Keratinocyte (primary cell): ENCODE measurements around the gene FST. TPM values are rescaled to one million over a fixed set of nuclear protein-coding genes. Genes with fewer than 3 reads are reported as not detected.

Experiments used
- DNase-seq: peaks from one replicate; pipeline ENCODE4 v3.0.0-alpha.2; 2011; ENCODE audit warnings: low read depth, missing footprints, low spot score
- FAIRE-seq: peaks from 2 replicates; lab custom pipeline; 2011; peaks lifted over from hg19 to GRCh38; lab: Jason Lieb, UNC
- H2AFZ ChIP-seq: 2 replicates; pipeline ENCODE4 v1.6.0; 2012; ENCODE audit warnings: low read length, control low read depth, inconsistent platforms; ENCODE audit not compliant: control insufficient read depth
- H3K27ac ChIP-seq: 2 replicates; pipeline ENCODE4 v1.5.1; 2011; ENCODE audit warnings: low read length; ENCODE audit not compliant: control insufficient read depth, insufficient read depth
- H3K27me3 ChIP-seq: 3 replicates; pipeline ENCODE4 v1.6.0; 2011; ENCODE audit warnings: low read length; ENCODE audit not compliant: control insufficient read depth, insufficient read depth; ENCODE audit errors: extremely low read depth
- H3K36me3 ChIP-seq, 2 experiments: 2 replicates in 1 of 2; 3 replicates in 1 of 2; pipeline ENCODE4 v1.5.1; 2011; ENCODE audit warnings: low read length in 2 of 2, mild to moderate bottlenecking in 1 of 2; ENCODE audit not compliant: control insufficient read depth in 2 of 2, insufficient read depth in 2 of 2; ENCODE audit errors: extremely low read depth in 1 of 2
- H3K4me1 ChIP-seq: 3 replicates; pipeline ENCODE4 v1.5.1; 2011; ENCODE audit warnings: low read length; ENCODE audit not compliant: control insufficient read depth, insufficient read depth; ENCODE audit errors: extremely low read depth
- H3K4me2 ChIP-seq: 3 replicates; pipeline ENCODE4 v1.6.0; 2011; ENCODE audit warnings: low read depth, low read length; ENCODE audit not compliant: control insufficient read depth, insufficient read depth; ENCODE audit errors: extremely low read depth
- H3K4me3 ChIP-seq, 3 experiments: fragments of 200-600 bp in 1 of 3; sonication (generic) in 1 of 3; 2 replicates in 2 of 3; 3 replicates in 1 of 3; pipeline ENCODE4 v1.5.1; 2011 to 2016; ENCODE audit warnings: low read length in 3 of 3, mild to moderate bottlenecking in 3 of 3, control low read depth in 2 of 3, inconsistent platforms in 1 of 3, low read depth in 1 of 3, mixed read lengths in 1 of 3, mixed run types in 1 of 3, moderate library complexity in 1 of 3; ENCODE audit not compliant: control insufficient read depth in 2 of 3, insufficient read depth in 2 of 3; ENCODE audit errors: extremely low read depth in 1 of 3
- H3K79me2 ChIP-seq: 2 replicates; pipeline ENCODE4 v1.6.0; 2012; ENCODE audit warnings: low read length; ENCODE audit not compliant: control insufficient read depth, insufficient read depth
- H3K9ac ChIP-seq: 3 replicates; pipeline ENCODE4 v1.6.0; 2011; ENCODE audit warnings: low read length; ENCODE audit not compliant: control insufficient read depth, insufficient read depth; ENCODE audit errors: extremely low read depth
- H3K9me1 ChIP-seq: 3 replicates; pipeline ENCODE4 v1.6.0; 2011; ENCODE audit warnings: low read length; ENCODE audit not compliant: control insufficient read depth, insufficient read depth; ENCODE audit errors: extremely low read depth
- H3K9me3 ChIP-seq: 2 replicates; pipeline ENCODE4 v1.5.1; 2012; ENCODE audit warnings: low read depth, low read length; ENCODE audit not compliant: control insufficient read depth
- H4K20me1 ChIP-seq: 3 replicates; pipeline ENCODE4 v1.6.0; 2011; ENCODE audit warnings: low read length; ENCODE audit not compliant: control insufficient read depth, insufficient read depth; ENCODE audit errors: extremely low read depth
- EZH2 ChIP-seq: IDR thresholded peaks from one replicate; pipeline ENCODE4 v1.6.1; 2012; ENCODE audit warnings: inconsistent platforms, mild to moderate bottlenecking, low read length, moderate library complexity
- dilution Hi-C: fragments of 300-500 bp; cut with MboI; formaldehyde crosslinking; loops from one replicate; pipeline ENCODE4 v1.7.0; 2020; ENCODE audit warnings: low sequenced_read_pairs; ENCODE audit not compliant: extremely low pct_ligation_motif_present
- polyA minus RNA-seq, 3 experiments: library from RNA; depleted of rRNA, polyadenylated mRNA; stranded (reverse); fragments of >200 nt; gene quantifications; 1 replicate in 1 of 3; 2 replicates in 1 of 3; 3 replicates in 1 of 3; pipeline ENCODE4 v1.2.3, GENCODE V29; 2011
- polyA plus RNA-seq, 5 experiments: library from polyadenylated mRNA; depleted of rRNA in 3 of 5; stranded (reverse) in 3 of 5; stranded (forward) in 1 of 5; unstranded in 1 of 5; fragments of >200 nt; gene quantifications; 1 replicate in 1 of 5; 2 replicates in 3 of 5; 3 replicates in 1 of 5; pipeline versions ENCODE4 v1.2.1 to v1.2.3, GENCODE V29; 2011 to 2012; ENCODE audit warnings: missing spikeins in 2 of 5, low read depth in 1 of 5, low replicate concordance in 1 of 5
- TF ChIP-seq, protein P1 (sequence below), 3 experiments: IDR thresholded peaks in 1 of 3; conservative IDR thresholded peaks in 1 of 3; optimal IDR thresholded peaks in 1 of 3; 2 replicates in 2 of 3; 3 replicates in 1 of 3; pipeline versions ENCODE3 to v1.5.1; 2011; ENCODE audit warnings: low read length in 3 of 3, mild to moderate bottlenecking in 3 of 3, moderate library complexity in 2 of 3, control low read depth in 1 of 3, inconsistent platforms in 1 of 3; ENCODE audit not compliant: insufficient read depth in 2 of 3; ENCODE audit errors: extremely low read depth in 1 of 3

FST gene, protein sequence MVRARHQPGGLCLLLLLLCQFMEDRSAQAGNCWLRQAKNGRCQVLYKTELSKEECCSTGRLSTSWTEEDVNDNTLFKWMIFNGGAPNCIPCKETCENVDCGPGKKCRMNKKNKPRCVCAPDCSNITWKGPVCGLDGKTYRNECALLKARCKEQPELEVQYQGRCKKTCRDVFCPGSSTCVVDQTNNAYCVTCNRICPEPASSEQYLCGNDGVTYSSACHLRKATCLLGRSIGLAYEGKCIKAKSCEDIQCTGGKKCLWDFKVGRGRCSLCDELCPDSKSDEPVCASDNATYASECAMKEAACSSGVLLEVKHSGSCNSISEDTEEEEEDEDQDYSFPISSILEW
- polyA plus RNA-seq = 139 to 557 TPM (median 276 TPM) in 3 replicates
- 77.5 TPM for polyA plus RNA-seq (2011; ENCODE audit: low read depth)
- 105 and 118 TPM in 2 replicates for polyA plus RNA-seq (2011; cell fraction: cytosol; rRNA removed)
- polyA plus RNA-seq (2011; cell fraction: nucleus; rRNA removed) = 265 and 297 TPM in 2 replicates
- 81.9 and 365 TPM in 2 replicates for polyA plus RNA-seq (2012; ENCODE audit: low replicate concordance)
- 59.5 to 152 TPM (median 143 TPM) in 3 replicates for polyA minus RNA-seq
- polyA minus RNA-seq (2011; cell fraction: cytosol; rRNA and poly(A)+ RNA removed) = 65.6 TPM
- polyA minus RNA-seq (2011; cell fraction: nucleus; rRNA and poly(A)+ RNA removed) = 71.0 and 123 TPM in 2 replicates

DNA sequence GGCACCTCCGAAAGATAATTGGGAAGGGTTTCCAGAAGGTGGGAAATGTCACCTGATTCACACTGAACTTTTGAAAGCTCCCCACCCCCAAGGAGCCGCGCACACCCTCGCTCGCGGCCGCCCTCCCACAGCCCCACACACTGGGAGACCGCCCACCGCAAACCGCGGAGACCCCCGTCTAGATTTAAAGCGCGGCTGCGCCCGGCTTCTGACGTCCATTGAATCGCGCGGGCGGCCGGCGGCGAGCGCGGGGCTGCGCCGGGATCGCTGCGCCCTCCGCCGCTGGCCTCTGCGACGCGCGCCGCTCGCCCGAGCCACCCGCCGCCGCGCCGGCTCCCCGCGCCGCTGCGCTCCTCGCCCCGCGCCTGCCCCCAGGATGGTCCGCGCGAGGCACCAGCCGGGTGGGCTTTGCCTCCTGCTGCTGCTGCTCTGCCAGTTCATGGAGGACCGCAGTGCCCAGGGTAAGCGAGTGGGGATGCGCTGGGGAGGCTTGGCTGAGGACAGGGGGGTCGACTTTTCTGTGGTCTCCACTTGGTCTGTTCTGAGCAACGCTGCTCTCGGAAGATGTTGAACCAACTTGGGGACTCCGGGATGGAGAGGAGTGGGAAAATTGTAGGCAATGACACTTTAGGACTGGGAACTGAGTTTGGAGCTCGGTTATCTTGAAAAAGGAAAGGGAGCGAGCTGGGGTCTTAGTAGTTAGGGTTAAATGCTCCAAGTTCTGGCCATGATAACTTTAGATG is at the start of gene FST:
FST (plus strand) TSS at position 214 of the 743 bp plus-strand sequence; CDS start at position 377, 163 bp downstream.
- peaks cover 31% of the 10 kb centered on the region for H3K79me2 ChIP-seq
- peak within 1 kb of the TSS; percentile 47 for H2AFZ ChIP-seq
- peaks cover 15% of the 10 kb centered on the region for H3K4me1 ChIP-seq
- H3K9me1 ChIP-seq = no peaks in the 10 kb centered on the region
- no peaks in the 10 kb centered on the region for H3K27me3 ChIP-seq
- peak within 1 kb of the TSS; percentile 88 for H3K4me2 ChIP-seq
- no peaks in the 10 kb centered on the region for H3K9me3 ChIP-seq
- FAIRE-seq = no peak
- H3K27ac ChIP-seq = peak within 1 kb of the TSS; percentile 97
- TF ChIP-seq EZH2 = no peak
- TF ChIP-seq, protein P1, sequence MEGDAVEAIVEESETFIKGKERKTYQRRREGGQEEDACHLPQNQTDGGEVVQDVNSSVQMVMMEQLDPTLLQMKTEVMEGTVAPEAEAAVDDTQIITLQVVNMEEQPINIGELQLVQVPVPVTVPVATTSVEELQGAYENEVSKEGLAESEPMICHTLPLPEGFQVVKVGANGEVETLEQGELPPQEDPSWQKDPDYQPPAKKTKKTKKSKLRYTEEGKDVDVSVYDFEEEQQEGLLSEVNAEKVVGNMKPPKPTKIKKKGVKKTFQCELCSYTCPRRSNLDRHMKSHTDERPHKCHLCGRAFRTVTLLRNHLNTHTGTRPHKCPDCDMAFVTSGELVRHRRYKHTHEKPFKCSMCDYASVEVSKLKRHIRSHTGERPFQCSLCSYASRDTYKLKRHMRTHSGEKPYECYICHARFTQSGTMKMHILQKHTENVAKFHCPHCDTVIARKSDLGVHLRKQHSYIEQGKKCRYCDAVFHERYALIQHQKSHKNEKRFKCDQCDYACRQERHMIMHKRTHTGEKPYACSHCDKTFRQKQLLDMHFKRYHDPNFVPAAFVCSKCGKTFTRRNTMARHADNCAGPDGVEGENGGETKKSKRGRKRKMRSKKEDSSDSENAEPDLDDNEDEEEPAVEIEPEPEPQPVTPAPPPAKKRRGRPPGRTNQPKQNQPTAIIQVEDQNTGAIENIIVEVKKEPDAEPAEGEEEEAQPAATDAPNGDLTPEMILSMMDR (optimal IDR thresholded peaks at IDR 0.05 in 1 of 3, IDR thresholded peaks at IDR 0.05 in 1 of 3, conservative IDR thresholded peaks at IDR 0.05 in 1 of 3; ENCODE audit: extremely low read depth in 1 of 3, insufficient read depth in 2 of 3, low read length in 3 of 3) = no peak
- peaks cover 4% of the 10 kb centered on the region for H4K20me1 ChIP-seq
- dilution Hi-C loops = no loop called here
- no peak for DNase-seq
- peak within 1 kb of the TSS; percentile 99 for H3K9ac ChIP-seq
- H3K36me3 ChIP-seq = peaks cover 13 to 30% of the 10 kb centered on the region in 2 experiments
- peak within 1 kb of the TSS; percentile 54 to 100 (median 99) for H3K4me3 ChIP-seq

GRCh38 chr5:53431665-53432064 is 48.8 kb upstream of the FST start:
- dilution Hi-C loops = no loop called here
- no peak overlapping the region for H3K9ac ChIP-seq
- no peaks in the 10 kb centered on the region for H3K9me1 ChIP-seq
- no peak overlapping the region for H2AFZ ChIP-seq
- no peak overlapping the region for H3K4me3 ChIP-seq
- no peaks in the 10 kb centered on the region for H3K9me3 ChIP-seq
- H3K27me3 ChIP-seq = no peaks in the 10 kb centered on the region
- TF ChIP-seq, protein P1 (optimal IDR thresholded peaks at IDR 0.05 in 1 of 3, IDR thresholded peaks at IDR 0.05 in 1 of 3, conservative IDR thresholded peaks at IDR 0.05 in 1 of 3; ENCODE audit: extremely low read depth in 1 of 3, insufficient read depth in 2 of 3, low read length in 3 of 3) = no peak
- TF ChIP-seq EZH2 = no peak
- no peaks in the 10 kb centered on the region for H3K79me2 ChIP-seq
- no peaks in the 10 kb centered on the region for H3K36me3 ChIP-seq
- FAIRE-seq = no peak
- DNase-seq = no peak
- peaks cover 3% of the 10 kb centered on the region for H3K4me1 ChIP-seq
- H4K20me1 ChIP-seq = no peaks in the 10 kb centered on the region
- no peak overlapping the region for H3K4me2 ChIP-seq
- H3K27ac ChIP-seq = no peak overlapping the region
